Skeletal muscle tissue (tissue), 4 donors: ENCODE results near the gene OPTC. TPM values are rescaled to one million over a fixed set of nuclear protein-coding genes. Genes with fewer than 3 reads are reported as not detected.

ENCODE experiments used
- H3K27ac ChIP-seq: one replicate; pipeline ENCODE4 v1.7.0; 2013; ENCODE audit warnings: mild to moderate bottlenecking, low read depth, low read length, inconsistent platforms
- H3K27me3 ChIP-seq, 3 donors: one replicate each; pipeline ENCODE4 v1.7.0; 2013; ENCODE audit warnings: low read length in 3 of 3; ENCODE audit not compliant: control insufficient read depth in 3 of 3, insufficient read depth in 3 of 3
- H3K36me3 ChIP-seq, 3 donors: one replicate each; pipeline ENCODE4 v1.7.0; 2013; ENCODE audit warnings: low read length in 3 of 3; ENCODE audit not compliant: control insufficient read depth in 3 of 3, insufficient read depth in 3 of 3
- H3K4me1 ChIP-seq, 3 donors: one replicate each; pipeline ENCODE4 v1.7.0; 2013; ENCODE audit warnings: low read length in 3 of 3, mild to moderate bottlenecking in 3 of 3; ENCODE audit not compliant: control insufficient read depth in 3 of 3, insufficient read depth in 3 of 3
- H3K4me3 ChIP-seq, 3 donors: one replicate each; pipeline ENCODE4 v1.7.0; 2013; ENCODE audit warnings: low read length in 3 of 3
- H3K9ac ChIP-seq, 3 donors: one replicate each; pipeline ENCODE4 v1.7.0; 2013; ENCODE audit warnings: low read length in 3 of 3, mild to moderate bottlenecking in 3 of 3, moderate library complexity in 2 of 3, low read depth in 1 of 3
- H3K9me3 ChIP-seq, 3 donors: one replicate each; pipeline ENCODE4 v1.7.0; 2013; ENCODE audit warnings: low read length in 3 of 3; ENCODE audit not compliant: control insufficient read depth in 3 of 3
- total RNA-seq: library from RNA; depleted of rRNA; stranded (reverse); fragments of >200 nt; gene quantifications from one replicate; pipeline ENCODE4 v1.2.3, GENCODE V29; 2014
- donor health status: Osteomylitis.

Gene OPTC
- total RNA-seq, 1 donor from 2014 or later = not detected

- Histone ChIP-seq H3K9ac (no peak overlapping the region), H3K27me3 (no peaks in the 10 kb centered on the region), H3K36me3 (no peaks in the 10 kb centered on the region), H3K4me1 (peaks cover 6 to 11% (median 9%) of the 10 kb centered on the region in 3 donors), H3K9me3 (no peaks in the 10 kb centered on the region), H3K27ac (no peak overlapping the region), H3K4me3 (no peak overlapping the region)
Observed at GRCh38 chr1:203526130-203526529, 32.2 kb downstream of the OPTC start.

- no peak overlapping the region for H3K27ac ChIP-seq
Observed at GRCh38 chr1:203526572-203526971, 32.6 kb downstream of the OPTC start.

GRCh38 chr1:203527013-203527412 is 33.1 kb downstream of the OPTC start:
- Histone ChIP-seq H3K36me3 (no peaks in the 10 kb centered on the region), H3K27ac (no peak overlapping the region), H3K4me3 (no peak overlapping the region), H3K9ac (no peak overlapping the region), H3K9me3 (no peaks in the 10 kb centered on the region), H3K4me1 (peaks cover 1 to 7% (median 6%) of the 10 kb centered on the region in 3 donors), H3K27me3 (no peaks in the 10 kb centered on the region)

More at GRCh38 chr1:203526572-203526971, 32.6 kb downstream of the OPTC start:
- Histone ChIP-seq H3K4me3 (no peak overlapping the region), H3K27me3 (no peaks in the 10 kb centered on the region), H3K9me3 (no peaks in the 10 kb centered on the region), H3K36me3 (no peaks in the 10 kb centered on the region), H3K4me1 (peaks cover 5 to 8% (median 7%) of the 10 kb centered on the region in 3 donors), H3K9ac (no peak overlapping the region)

- H3K4me1 ChIP-seq = peaks cover 0 to 7% (median 6%) of the 10 kb centered on the region in 3 donors
- no peaks in the 10 kb centered on the region for H3K36me3 ChIP-seq
- H3K4me3 ChIP-seq = no peak overlapping the region
- H3K9me3 ChIP-seq = no peaks in the 10 kb centered on the region
- no peaks in the 10 kb centered on the region for H3K27me3 ChIP-seq
- H3K9ac ChIP-seq = no peak overlapping the region
- H3K27ac ChIP-seq = no peak overlapping the region
Observed at GRCh38 chr1:203528063-203528462, 34.1 kb downstream of the OPTC start.

GRCh38 chr1:203528976-203529835 is 35.3 kb downstream of the OPTC start:
- Histone ChIP-seq H3K27me3 (no peaks in the 10 kb centered on the region), H3K4me3 (no peak overlapping the region), H3K4me1 (peaks cover 0 to 7% (median 6%) of the 10 kb centered on the region in 3 donors), H3K36me3 (no peaks in the 10 kb centered on the region), H3K9me3 (no peaks in the 10 kb centered on the region), H3K27ac (no peak overlapping the region), H3K9ac (no peak overlapping the region)

GRCh38 chr1:203531063-203531462 is 37.1 kb downstream of the OPTC start:
- Histone ChIP-seq H3K9ac (no peak overlapping the region), H3K36me3 (no peaks in the 10 kb centered on the region), H3K9me3 (no peaks in the 10 kb centered on the region), H3K4me1 (peaks cover 0 to 2% (median 0%) of the 10 kb centered on the region in 3 donors), H3K4me3 (no peak overlapping the region), H3K27me3 (no peaks in the 10 kb centered on the region), H3K27ac (no peak overlapping the region)

- Histone ChIP-seq H3K27ac (no peak overlapping the region), H3K36me3 (no peaks in the 10 kb centered on the region), H3K27me3 (no peaks in the 10 kb centered on the region), H3K4me1 (peaks cover 0 to 4% (median 3%) of the 10 kb centered on the region in 3 donors), H3K9ac (no peak overlapping the region), H3K4me3 (no peak overlapping the region), H3K9me3 (no peaks in the 10 kb centered on the region)
Observed at GRCh38 chr1:203534012-203534411, 40.1 kb downstream of the OPTC start.

GRCh38 chr1:203534526-203534925 is 40.6 kb downstream of the OPTC start:
- Histone ChIP-seq H3K36me3 (no peaks in the 10 kb centered on the region), H3K9me3 (no peaks in the 10 kb centered on the region), H3K4me3 (no peak overlapping the region), H3K27me3 (no peaks in the 10 kb centered on the region), H3K9ac (no peak overlapping the region), H3K27ac (no peak overlapping the region), H3K4me1 (peaks cover 0 to 4% (median 3%) of the 10 kb centered on the region in 3 donors)

- peaks cover 0 to 4% (median 3%) of the 10 kb centered on the region in 3 donors for H3K4me1 ChIP-seq
- H3K36me3 ChIP-seq = no peaks in the 10 kb centered on the region
- no peaks in the 10 kb centered on the region for H3K27me3 ChIP-seq
- no peaks in the 10 kb centered on the region for H3K9me3 ChIP-seq
- H3K9ac ChIP-seq = no peak overlapping the region
- no peak overlapping the region for H3K4me3 ChIP-seq
- H3K27ac ChIP-seq = no peak overlapping the region
Observed at GRCh38 chr1:203536575-203536974, 42.6 kb downstream of the OPTC start.

GRCh38 chr1:203536980-203537455 is 43.1 kb downstream of the OPTC start:
- Histone ChIP-seq H3K4me3 (no peak overlapping the region), H3K4me1 (peaks cover 0 to 4% (median 3%) of the 10 kb centered on the region in 3 donors), H3K27me3 (no peaks in the 10 kb centered on the region), H3K9me3 (no peaks in the 10 kb centered on the region), H3K27ac (no peak overlapping the region), H3K9ac (no peak overlapping the region), H3K36me3 (no peaks in the 10 kb centered on the region)
